Endothelial cell of umbilical vein (primary cell): ENCODE data around the gene SOCS3. TPM values are rescaled to one million over a fixed set of nuclear protein-coding genes. Genes with fewer than 3 reads are reported as not detected.

Experiments
- BruUV-seq: library from RNA; stranded (reverse); fragments of 400-500 nt; replicated peaks from 2 replicates; lab custom pipeline; 2021; lab: Mats Ljungman, UMichigan
- CTCF ChIA-PET: fragments of 300-600, 350-600 bp; sonication (Branson Sonifier 250); formaldehyde crosslinking; loops from one replicate; lab custom pipeline; 2021; ENCODE audit warnings: antibody characterized with exemption, inconsistent platforms; lab: Charles Lee
- POLR2A ChIA-PET: fragments of 300-600, 350-600 bp; sonication (Branson Sonifier 250); formaldehyde crosslinking; loops from one replicate; lab custom pipeline; 2021; ENCODE audit warnings: antibody characterized with exemption, inconsistent platforms; lab: Charles Lee
- DNase-seq: peaks from one replicate; pipeline ENCODE4 v3.0.0-alpha.2; 2011; ENCODE audit warnings: low read depth, low spot score
- FAIRE-seq: peaks from 2 replicates; lab custom pipeline; 2011; peaks lifted over from hg19 to GRCh38; lab: Jason Lieb, UNC
- H2AFZ ChIP-seq: 2 replicates; pipeline ENCODE4 v1.6.0; 2012; ENCODE audit warnings: low read depth, low read length, control low read depth, inconsistent platforms
- H3K27ac ChIP-seq: 2 replicates; pipeline ENCODE4 v1.5.1; 2011; ENCODE audit warnings: low read depth, mild to moderate bottlenecking, control low read depth, low read length, moderate library complexity; ENCODE audit not compliant: insufficient read depth
- H3K27me3 ChIP-seq, 2 experiments: 2 replicates each; pipeline versions ENCODE4 v1.6.0 to v1.6.1; 2011; ENCODE audit warnings: low read length in 2 of 2, mixed read lengths in 1 of 2; ENCODE audit not compliant: control insufficient read depth in 2 of 2, insufficient read depth in 2 of 2
- H3K36me3 ChIP-seq, 2 experiments: 2 replicates in 1 of 2; 3 replicates in 1 of 2; pipeline ENCODE4 v1.5.1; 2011; ENCODE audit warnings: low read length in 2 of 2, mild to moderate bottlenecking in 1 of 2, moderate library complexity in 1 of 2; ENCODE audit not compliant: control insufficient read depth in 2 of 2, insufficient read depth in 2 of 2; ENCODE audit errors: extremely low read depth in 1 of 2
- H3K4me1 ChIP-seq: 3 replicates; pipeline ENCODE4 v1.5.1; 2011; ENCODE audit warnings: mild to moderate bottlenecking, low read length; ENCODE audit not compliant: control insufficient read depth, insufficient read depth; ENCODE audit errors: extremely low read depth
- H3K4me2 ChIP-seq: 2 replicates; pipeline ENCODE4 v1.6.1; 2011; ENCODE audit warnings: low read length, control low read depth, mixed read lengths; ENCODE audit not compliant: insufficient read depth
- H3K4me3 ChIP-seq, 3 experiments: fragments of 200-600 bp in 1 of 3; sonication (generic), shearing (Covaris generic) in 1 of 3; replicated peaks in 1 of 3; 2 replicates each; pipeline ENCODE4 v1.5.1; 2011 to 2016; ENCODE audit warnings: control low read depth in 3 of 3, low read length in 3 of 3, mild to moderate bottlenecking in 2 of 3, inconsistent platforms in 1 of 3, low read depth in 1 of 3, moderate library complexity in 1 of 3; ENCODE audit not compliant: insufficient read depth in 1 of 3
- H3K79me2 ChIP-seq: 2 replicates; pipeline ENCODE4 v1.6.0; 2012; ENCODE audit warnings: low read length, inconsistent platforms; ENCODE audit not compliant: control insufficient read depth, insufficient read depth
- H3K9ac ChIP-seq: replicated peaks from 2 replicates; pipeline ENCODE3; 2011; ENCODE audit warnings: low read length, control low read depth; ENCODE audit not compliant: insufficient read depth; ENCODE audit errors: extremely low read depth
- H3K9me1 ChIP-seq: replicated peaks from 3 replicates; pipeline ENCODE4 v1.6.0; 2011; ENCODE audit warnings: mild to moderate bottlenecking, low read length; ENCODE audit not compliant: control insufficient read depth, insufficient read depth; ENCODE audit errors: extremely low read depth
- H3K9me3 ChIP-seq: replicated peaks from 2 replicates; pipeline ENCODE4 v1.5.1; 2012; ENCODE audit warnings: low read length, inconsistent platforms; ENCODE audit not compliant: control insufficient read depth, insufficient read depth
- H4K20me1 ChIP-seq: replicated peaks from 2 replicates; pipeline ENCODE3; 2011; ENCODE audit warnings: mild to moderate bottlenecking, low read length; ENCODE audit not compliant: control insufficient read depth, insufficient read depth; ENCODE audit errors: extremely low read depth
- CTCF ChIP-seq, 2 donors: IDR thresholded peaks; 1 replicate in 1 of 2; 2 replicates in 1 of 2; pipeline ENCODE4 v1.5.1; 2011; ENCODE audit warnings: low read length in 2 of 2, mild to moderate bottlenecking in 2 of 2, moderate library complexity in 2 of 2, control low read depth in 1 of 2, inconsistent platforms in 1 of 2, low read depth in 1 of 2; ENCODE audit not compliant: insufficient read depth in 1 of 2; ENCODE audit errors: extremely low read depth in 1 of 2
- EZH2 ChIP-seq: IDR thresholded peaks from 2 replicates; pipeline ENCODE4 v1.6.1; 2012; ENCODE audit warnings: borderline replicate concordance, low read depth, mild to moderate bottlenecking, moderate library complexity, low read length, inconsistent platforms; ENCODE audit not compliant: severe bottlenecking
- FOS ChIP-seq: IDR thresholded peaks from 2 replicates; pipeline ENCODE4 v1.6.1; 2011; ENCODE audit warnings: mild to moderate bottlenecking, low read length, moderate library complexity, borderline replicate concordance; ENCODE audit not compliant: insufficient read depth
- GATA2 ChIP-seq: IDR thresholded peaks from 2 replicates; pipeline ENCODE4 v1.7.0; 2011; ENCODE audit warnings: low read depth, mild to moderate bottlenecking, moderate library complexity, mixed read lengths, low read length; ENCODE audit not compliant: insufficient read length, insufficient read depth
- JUN ChIP-seq: IDR thresholded peaks from 2 replicates; pipeline ENCODE4 v1.6.1; 2011; ENCODE audit warnings: borderline replicate concordance, low read depth; ENCODE audit not compliant: insufficient read length, insufficient read depth
- MAX ChIP-seq: IDR thresholded peaks from 2 replicates; pipeline ENCODE4 v1.6.1; 2011; ENCODE audit not compliant: insufficient read depth, insufficient read length
- MYC ChIP-seq: IDR thresholded peaks from one replicate; pipeline ENCODE4 v1.6.1; 2011; ENCODE audit warnings: mild to moderate bottlenecking, low read depth, low read length
- POLR2A ChIP-seq: IDR thresholded peaks from 2 replicates; pipeline ENCODE4 v1.6.1; 2012; ENCODE audit warnings: low read depth, mild to moderate bottlenecking, control low read depth, low read length
- POLR2AphosphoS5 ChIP-seq: IDR thresholded peaks from 2 replicates; pipeline ENCODE4 v1.6.1; 2012; ENCODE audit warnings: low read depth, mild to moderate bottlenecking, control low read depth, low read length, moderate library complexity; ENCODE audit not compliant: insufficient read depth
- dilution Hi-C: fragments of 300-500 bp; cut with MboI; formaldehyde crosslinking; loops from one replicate; pipeline ENCODE4 v1.15.0; 2019; ENCODE audit warnings: low sequenced_read_pairs; ENCODE audit not compliant: extremely low pct_ligation_motif_present
- intact Hi-C: fragments of 100-400 bp; cut with micrococcal nuclease; formaldehyde crosslinking; loops from one replicate; pipeline ENCODE4 v1.10.0; 2022
- polyA plus RNA-seq, 4 experiments: library from polyadenylated mRNA; depleted of rRNA in 3 of 4; stranded (reverse) in 3 of 4; unstranded in 1 of 4; fragments of >200 nt; gene quantifications; 2 replicates each; pipeline versions ENCODE4 v1.2.1 to v1.2.3, GENCODE V29; 2011 to 2012; ENCODE audit warnings: missing spikeins in 1 of 4
- total RNA-seq: library from RNA; stranded (reverse); gene quantifications from 2 replicates; pipeline ENCODE4 v1.2.3, GENCODE V29; 2021

SOCS3 gene
- total and polyA plus RNA-seq, 2 donors (not counting 3 experiments of a cell fraction or from before 2014, with no cell fraction given): 6.2 to 14.3 TPM

GRCh38 chr17:78361225-78361701 lies 1.4 kb upstream of the SOCS3 start:
- intact Hi-C loops (loop anchor here (5.0 kb wide), 1 partner anchor 346 kb away; no protein-coding TSS in a partner anchor), dilution Hi-C loops (no loop called here)
- H3K9ac ChIP-seq: no peak overlapping the region
- FAIRE-seq (no peak), DNase-seq (no peak)
- no peaks in the 10 kb centered on the region for H3K27me3 ChIP-seq
- no TSS peak for BruUV-seq
- H3K4me1 ChIP-seq: peaks cover 38% of the 10 kb centered on the region
- no peak overlapping the region for H2AFZ ChIP-seq
- no peak overlapping the region for H3K27ac ChIP-seq
- H3K36me3 ChIP-seq: peaks cover 3 to 8% of the 10 kb centered on the region in 2 experiments
- ChIA-PET CTCF (interaction anchor here (1.0 to 5.7 kb wide), 33 partner anchors 9 to 349 kb away, joined by 3 to 184 read pairs (median 10); partner anchors contain the start of gene PGS1), POLR2A (interaction anchor here (0.9 to 1.9 kb wide), 3 partner anchors 13 to 59 kb away, joined by 4 to 6 read pairs (median 5); no protein-coding TSS in a partner anchor)
- no peak overlapping the region for H3K4me3 ChIP-seq
- H4K20me1 ChIP-seq: no peaks in the 10 kb centered on the region
- TF ChIP-seq MYC: no peak
- no peak for TF ChIP-seq POLR2A
- no peak for TF ChIP-seq GATA2
- no peak for TF ChIP-seq POLR2AphosphoS5
- TF ChIP-seq MAX: no peak
- no peak for TF ChIP-seq JUN
- no peak for TF ChIP-seq CTCF (IDR thresholded peaks at IDR 0.05; ENCODE audit: extremely low read depth in 1 of 2, insufficient read depth in 1 of 2, low read depth in 1 of 2, low read length in 2 of 2)
- TF ChIP-seq EZH2: no peak
- TF ChIP-seq FOS: no peak
- H3K9me1 ChIP-seq: no peaks in the 10 kb centered on the region
- no peaks in the 10 kb centered on the region for H3K9me3 ChIP-seq
- peaks cover 22% of the 10 kb centered on the region for H3K79me2 ChIP-seq
- no peak overlapping the region for H3K4me2 ChIP-seq
